Activated T-cell treated with anti-CD3 and anti-CD28 coated beads for 1 hour (primary cell): Measurements from ENCODE around the gene OXER1.
"Not testable (repeated sequence)": the region's sequence is repeated elsewhere in the genome, so short reads cannot be mapped to it uniquely, and the experiment has no call there.

ENCODE experiments used
- DNase-seq: peaks from one replicate; pipeline ENCODE4 v3.0.0-alpha.2; 2020; ENCODE audit warnings: low read depth

The OXER1 gene

DNA sequence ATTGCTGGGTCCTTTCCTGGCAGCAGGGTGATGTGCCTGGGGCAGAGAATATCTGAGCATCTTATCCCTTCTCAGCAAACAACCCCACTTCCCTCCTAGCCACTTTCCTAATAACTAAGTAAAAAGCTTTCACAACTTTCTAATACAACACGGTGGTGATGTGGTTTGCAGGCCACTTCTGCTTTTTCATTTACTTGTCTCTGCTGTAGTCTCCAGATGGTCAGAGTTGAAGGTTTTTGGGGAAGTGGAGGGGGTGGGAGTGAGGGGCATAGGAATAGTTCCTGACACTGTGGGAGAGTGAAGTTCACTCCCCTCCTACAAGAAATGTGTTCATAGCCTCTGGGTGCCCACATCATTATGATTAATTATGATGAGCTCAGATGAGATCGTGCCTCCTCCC lies 11.6 kb downstream of the OXER1 start:
- DNase-seq, result no peak

- no peak for DNase-seq
Measured at GRCh38 chr2:42748840-42749239, 15.1 kb downstream of the OXER1 start.

- DNase-seq, result no peak
Measured at GRCh38 chr2:42747422-42747821, 16.5 kb downstream of the OXER1 start.

DNA sequence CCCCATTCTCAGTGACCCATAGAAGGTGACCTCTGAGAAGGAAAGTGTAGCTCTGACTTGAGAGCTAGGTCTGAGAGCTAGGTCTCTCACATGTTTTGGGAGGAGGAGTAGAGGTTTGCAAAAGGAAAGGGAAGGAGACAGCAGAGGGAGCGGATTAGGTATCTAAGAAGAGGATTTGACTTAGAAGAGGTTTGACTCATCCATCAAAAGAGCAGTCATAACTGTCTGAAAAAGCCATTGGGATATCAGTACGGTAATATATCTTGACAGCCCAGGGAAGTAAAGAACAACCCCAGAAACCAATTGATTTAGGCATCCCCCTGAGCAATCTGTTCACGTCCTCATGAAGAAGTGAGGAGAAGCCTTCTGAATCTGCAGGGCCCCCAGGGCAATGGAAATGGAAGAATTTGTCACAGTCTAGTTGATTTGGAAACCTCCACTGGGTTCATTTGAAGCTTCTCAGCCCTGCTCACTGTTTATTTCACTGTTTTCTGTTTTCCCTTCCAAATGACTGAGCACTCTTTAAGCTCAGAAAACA lies 19.3 kb downstream of the OXER1 start:
- no peak for DNase-seq

- no peak for DNase-seq
Measured at GRCh38 chr2:42743659-42743990, 20.3 kb downstream of the OXER1 start.

DNA sequence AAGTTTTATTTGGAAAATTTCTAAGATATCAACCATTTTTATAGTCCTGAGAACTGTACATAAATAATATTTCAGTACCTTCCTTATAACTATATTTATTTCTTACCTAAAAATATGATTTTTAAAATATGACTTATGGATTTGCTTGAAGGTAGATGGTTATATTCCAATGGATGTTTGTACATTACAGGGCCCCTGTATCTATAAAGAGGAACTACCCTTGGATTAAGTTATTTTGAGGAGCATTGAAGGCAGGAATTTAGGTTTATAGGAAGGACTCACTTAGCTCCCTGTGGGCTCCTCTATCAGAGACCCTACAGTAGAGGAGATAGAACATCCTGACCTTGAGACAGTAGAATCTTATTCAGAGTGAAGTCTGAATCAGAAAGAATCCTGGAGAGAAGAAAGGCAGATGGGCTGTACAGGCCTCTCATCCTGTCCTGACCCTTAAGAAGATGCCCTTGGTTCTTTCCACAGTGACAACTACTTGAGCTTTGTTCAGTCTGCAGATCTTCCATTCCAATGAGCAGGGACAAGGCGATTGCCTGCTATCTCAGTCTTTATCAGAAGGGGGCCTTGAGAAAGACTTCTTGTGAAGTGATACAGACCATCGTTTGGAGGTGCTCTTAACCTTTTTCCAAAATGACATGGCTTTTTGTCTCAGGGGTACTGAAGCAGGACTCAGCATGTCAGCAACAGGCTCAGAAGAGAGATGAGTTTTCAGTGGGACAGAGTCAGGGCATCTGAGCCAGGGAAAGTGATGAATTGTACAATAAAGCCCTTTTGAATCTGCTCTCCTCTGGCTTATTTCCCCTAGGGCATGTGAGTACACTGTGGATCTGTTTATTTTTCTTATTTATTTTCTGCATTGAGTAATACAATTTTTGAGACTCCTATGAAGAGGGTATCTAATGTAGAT lies 20.9 kb downstream of the OXER1 start:
- no peak for DNase-seq

- no peak for DNase-seq
Measured at GRCh38 chr2:42741140-42741539, 22.8 kb downstream of the OXER1 start.

- no peak for DNase-seq
Measured at GRCh38 chr2:42736598-42737322, 27.2 kb downstream of the OXER1 start.

GRCh38 chr2:42733852-42734251 lies 30.1 kb downstream of the OXER1 start:
- DNase-seq, result no peak

DNA sequence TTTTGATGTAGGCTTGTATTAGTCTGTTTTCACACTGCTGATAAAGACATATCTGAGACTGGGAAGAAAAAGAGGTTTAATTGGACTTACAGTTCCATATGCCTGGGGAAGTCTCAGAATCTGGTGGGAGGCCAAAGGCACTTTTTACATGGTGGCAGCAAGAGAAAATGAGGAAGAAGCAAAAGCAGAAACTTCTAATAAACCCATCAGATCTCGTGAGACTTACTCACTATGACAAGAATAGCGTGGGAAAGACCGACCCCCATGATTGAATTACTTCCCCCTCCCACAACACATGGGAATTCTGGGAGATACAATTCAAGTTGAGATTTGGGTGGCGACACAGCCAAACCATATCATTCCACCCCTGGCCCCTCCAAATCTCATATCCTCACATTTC lies 32.6 kb downstream of the OXER1 start:
- not testable (repeated sequence) for DNase-seq

DNA sequence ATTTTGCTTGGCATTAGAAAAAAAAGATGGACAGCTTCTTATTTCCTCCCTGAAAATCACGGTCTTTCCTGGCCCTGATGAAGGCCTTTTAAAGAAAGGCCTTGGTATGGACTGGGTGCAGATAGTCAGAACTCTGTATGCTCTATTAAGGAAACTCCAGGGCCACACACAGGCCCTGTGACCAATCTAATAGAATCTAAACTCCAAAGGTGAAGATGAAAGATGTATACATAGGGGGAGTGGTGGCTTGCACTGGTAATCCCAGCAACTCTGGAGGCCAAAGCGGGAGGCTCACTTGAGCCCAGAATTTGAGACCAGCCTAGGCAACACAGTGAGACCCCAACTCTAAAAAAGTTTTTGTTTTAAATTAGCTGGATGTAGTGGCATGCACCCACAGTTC lies 37.3 kb downstream of the OXER1 start:
- no peak for DNase-seq

DNA sequence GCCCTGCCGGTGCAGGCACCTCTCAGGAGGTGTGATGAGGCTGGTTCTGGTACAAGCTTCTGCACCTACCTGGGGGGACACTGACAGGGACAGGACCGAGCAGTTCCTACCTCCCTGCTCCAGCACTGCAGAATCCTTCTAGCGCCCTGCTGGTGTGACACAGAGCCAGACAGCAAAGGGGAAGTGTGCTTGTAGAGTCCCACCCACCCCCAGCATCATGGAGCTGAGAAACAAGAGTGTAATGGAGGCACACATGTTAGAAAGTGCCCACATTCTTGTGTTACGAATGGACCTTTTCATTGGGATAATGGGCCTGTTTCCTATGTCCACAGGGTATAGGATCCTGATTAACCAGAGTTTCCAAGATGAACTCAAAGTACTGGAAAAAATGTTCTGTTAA lies 38.3 kb downstream of the OXER1 start:
- no peak for DNase-seq

- DNase-seq, result no peak
Measured at GRCh38 chr2:42724886-42725285, 39.0 kb downstream of the OXER1 start.

- DNase-seq, result no peak
Measured at GRCh38 chr2:42723465-42723864, 40.5 kb downstream of the OXER1 start.

DNA sequence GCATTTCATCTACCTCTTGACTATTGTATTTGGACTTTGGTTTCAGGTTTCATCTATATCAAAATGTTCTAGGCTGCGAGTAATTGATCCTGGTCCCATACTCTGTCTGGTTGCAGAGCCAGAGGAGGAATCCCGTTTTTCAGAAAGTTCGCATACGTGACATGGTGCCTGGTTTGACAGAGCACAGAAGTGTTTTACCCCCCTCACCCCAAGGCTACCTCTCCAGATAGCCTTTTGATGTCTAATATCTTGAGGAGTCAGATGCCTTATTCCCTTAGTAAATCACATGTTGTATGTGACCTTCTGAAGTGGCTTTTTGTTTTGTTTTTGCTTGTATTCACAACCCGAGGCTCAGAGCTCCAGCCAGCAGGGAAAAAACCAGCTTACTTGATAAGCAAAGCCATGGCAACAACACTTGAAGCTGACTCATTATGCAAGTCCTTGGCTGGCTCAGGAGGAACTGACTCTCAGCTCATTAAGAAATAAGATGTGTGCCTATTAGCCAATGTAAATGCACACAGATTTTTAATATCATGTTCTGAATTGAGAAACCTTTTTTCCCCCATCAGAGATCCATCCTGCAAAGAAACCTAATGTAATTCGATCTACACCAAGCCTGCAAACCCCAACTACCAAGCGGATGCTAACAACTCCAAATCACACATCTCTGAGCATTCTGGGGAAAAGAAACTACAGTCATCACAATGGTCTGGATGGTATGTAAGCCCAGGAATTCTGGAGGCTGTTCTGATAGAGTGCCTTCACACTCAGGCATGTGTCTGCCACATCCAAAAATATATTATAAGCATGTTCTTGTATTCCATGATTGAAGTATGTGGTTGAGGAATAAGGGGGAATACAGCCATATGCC lies 41.4 kb downstream of the OXER1 start:
- no peak for DNase-seq

GRCh38 chr2:42721898-42722297 lies 42.0 kb downstream of the OXER1 start:
- DNase-seq, result no peak

- DNase-seq, result no peak
Measured at GRCh38 chr2:42714686-42715085, 49.2 kb downstream of the OXER1 start.

GRCh38 chr2:42713920-42714319 lies 50.0 kb downstream of the OXER1 start:
- no peak for DNase-seq

DNA sequence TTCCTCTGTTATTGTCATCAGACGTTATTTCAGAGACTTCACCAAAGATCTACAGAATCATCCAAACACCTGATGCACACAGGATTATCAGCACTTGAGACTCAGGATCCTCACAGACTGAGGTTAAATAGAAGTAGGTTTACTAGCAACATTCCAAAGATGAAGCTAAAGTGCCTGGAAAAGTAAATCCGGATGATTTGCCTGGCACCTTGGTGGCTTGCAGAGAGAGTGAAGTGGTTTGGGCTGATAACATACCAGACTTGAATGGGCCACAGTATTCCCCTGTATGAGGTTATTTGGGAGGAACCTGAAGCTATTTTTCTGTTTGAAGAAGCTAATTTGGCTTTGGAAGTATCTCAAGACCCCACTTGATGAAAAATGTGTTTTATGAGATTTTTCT lies 51.0 kb downstream of the OXER1 start:
- no peak for DNase-seq
